ENCODE data around the gene MYADM.

The MYADM gene

DNA sequence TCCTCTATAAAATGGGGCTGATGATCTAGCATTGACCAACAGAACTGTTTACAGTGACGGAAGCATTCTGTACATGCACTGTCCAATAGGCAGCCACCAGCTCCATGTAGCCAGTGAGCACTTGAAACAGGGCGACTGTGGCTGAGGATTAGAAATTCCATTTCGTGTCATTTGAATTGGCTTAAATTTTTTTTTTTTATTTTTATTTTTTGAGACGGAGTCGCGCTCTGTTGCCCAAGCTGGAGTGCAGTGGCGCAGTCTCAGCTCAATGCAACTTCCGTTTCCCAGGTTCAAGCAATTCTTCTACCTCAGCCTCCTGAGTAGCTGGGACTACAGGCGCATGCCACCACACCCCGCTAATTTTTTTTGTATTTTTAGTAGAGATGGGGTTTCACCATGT is 17.4 kb downstream of the MYADM start:
- no peak for DNase-seq

DNA sequence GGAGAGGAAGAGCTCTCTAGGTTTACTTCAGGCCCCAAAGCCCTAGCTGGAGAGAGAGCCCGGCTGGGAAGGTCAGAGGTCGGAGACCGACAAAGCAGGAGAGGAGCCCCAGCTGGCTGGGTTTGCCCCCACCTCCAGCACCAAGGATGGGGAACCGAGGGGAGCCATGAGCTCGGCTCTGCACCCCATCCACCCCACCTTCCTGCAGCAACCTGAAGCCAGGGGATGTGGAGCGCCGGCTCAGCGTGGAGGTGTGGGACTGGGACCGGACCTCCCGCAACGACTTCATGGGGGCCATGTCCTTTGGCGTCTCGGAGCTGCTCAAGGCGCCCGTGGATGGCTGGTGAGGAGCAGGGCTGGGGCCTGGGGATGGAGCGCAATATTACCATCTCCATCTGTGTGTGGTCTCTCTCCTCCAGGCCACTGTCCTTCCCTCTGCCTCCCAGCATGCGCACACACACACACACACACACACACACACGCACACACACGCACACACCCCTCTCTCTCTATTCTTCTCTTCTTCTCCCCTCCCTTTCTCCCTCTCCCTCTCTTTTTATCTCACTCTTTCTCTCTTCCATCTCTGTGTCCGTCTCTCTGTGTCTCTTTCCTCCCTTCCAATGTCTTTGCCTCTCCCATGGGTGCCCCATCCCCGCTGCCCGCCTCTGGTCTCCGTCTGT is 24.8 kb downstream of the MYADM start:
- no peak for DNase-seq

DNA sequence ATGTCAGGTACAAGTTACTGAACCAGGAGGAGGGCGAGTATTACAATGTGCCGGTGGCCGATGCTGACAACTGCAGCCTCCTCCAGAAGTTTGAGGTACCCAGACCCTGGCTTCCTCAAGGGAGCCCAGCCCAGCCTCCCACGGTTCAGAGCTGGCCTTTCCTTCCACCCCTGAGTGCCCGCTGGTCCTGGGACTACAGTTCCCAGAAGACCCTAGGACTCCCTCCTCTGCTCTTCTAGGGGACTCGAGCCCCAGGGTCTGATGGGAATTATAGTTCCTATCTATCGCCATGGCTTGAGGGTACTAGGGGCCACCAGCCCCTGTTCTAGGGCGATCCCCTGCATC is 25.3 kb downstream of the MYADM start:
- DNase-seq = no peak

DNA sequence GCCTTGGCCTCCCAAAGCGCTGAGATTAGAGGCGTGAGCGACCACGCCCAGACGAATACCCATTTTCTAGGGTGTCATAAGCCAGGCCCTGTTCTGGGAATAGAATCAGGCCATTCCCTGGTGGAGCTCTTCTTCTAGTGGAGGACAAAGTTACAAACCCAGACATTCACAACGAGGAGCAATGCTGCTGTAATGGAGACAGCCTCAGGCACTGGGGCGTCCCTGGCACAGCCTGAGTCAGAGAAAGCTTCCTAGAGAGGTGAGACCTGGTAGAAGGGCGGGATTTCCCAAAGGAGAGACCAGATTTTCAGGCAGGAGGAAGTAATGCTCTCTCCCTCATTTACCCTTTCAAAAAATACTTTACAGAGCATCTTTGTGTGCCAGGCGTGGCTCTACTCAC is 27.0 kb downstream of the MYADM start:
- DNase-seq = no peak

DNA sequence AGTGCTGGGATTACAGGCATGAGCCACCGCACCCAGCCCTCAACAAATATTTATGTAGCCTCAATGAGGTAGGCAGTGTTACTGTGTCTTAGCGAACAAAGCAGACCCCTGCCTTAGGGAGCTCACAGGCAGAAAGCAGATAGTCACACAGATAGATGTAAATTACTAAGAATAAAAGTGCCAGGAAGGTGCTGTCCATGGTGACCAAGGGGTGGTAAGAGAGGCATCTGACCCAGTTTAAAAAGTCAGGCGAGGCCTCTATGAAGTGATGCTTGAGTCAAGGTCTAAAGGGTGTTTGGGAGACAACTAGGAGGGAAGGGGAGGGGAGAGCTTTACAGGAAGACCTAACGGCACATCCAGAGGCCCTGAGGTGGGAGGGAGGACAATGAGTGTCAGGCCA is 29.0 kb downstream of the MYADM start:
- no peak for DNase-seq

DNA sequence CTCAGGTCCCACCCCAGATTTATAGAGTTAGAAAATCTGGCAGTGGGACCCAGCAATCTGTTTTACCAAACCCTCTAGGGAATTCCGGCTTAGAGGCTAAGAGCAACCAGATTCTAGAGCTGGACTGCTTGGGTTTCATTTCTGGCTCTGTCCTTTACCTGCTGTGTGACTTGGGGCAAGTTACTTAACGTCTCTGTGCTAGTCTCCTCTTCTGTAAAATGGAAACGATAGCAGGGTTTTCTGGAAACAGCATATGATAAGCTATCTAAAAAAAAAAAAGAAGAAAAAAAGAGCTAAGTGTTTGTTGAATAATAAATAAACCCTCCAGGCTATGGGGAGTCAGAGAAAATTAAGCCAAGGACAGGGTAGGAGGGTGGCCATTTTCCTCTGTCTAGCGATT is 29.8 kb downstream of the MYADM start:
- DNase-seq = no peak

DNA sequence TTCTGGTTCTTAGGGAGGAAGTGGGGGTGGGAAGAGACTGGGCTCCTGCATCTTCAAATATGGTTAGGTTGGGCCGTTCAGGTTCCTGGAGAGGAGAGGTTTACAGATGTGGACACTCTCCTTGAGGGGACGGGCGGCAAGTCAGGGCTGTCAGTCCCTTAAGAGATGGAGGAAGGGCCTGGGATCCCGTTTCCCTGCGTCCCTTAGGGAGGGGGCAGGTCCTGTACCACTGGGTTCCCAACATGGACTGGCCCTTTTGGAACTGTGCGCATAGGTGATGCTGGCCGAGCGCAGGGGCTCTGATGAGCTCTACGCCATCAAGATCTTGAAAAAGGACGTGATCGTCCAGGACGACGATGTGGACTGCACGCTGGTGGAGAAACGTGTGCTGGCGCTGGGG is 30.5 kb downstream of the MYADM start:
- no peak for DNase-seq

DNA sequence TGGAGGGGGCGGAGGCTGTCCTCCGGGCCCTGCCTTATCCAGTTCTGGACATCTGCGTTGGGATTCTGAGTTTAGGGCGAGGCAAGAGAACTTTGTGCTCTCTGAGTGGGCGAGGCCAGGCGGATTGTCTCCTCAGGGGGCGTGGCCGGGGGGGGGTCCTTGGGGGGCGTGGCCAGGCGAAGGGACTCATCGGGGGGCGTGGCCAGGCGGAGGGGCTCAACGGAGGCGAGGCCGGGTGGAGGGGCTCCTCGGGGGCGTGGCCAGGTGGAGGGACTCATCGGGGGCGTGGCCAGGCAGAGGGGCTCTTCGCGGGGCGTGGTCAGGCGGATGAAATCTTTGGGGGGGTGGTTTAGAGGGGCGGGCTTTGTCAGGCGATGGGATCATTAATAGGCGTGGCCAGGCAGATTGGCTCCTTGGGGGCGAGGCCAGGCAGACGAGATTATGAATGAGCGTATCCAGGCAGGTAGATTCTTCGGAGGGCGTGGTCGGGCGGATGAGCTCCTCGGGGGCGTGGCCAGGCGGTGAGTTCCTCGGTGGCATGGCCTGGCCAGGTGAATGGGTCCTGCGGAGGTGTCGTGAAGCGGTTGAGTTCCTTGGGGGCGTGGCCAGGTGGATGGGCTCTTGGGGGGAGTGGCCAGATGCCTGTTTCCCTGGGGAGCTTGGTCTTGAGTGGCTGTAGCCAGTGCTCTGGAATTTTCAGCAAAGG is 31.1 kb downstream of the MYADM start:
- no peak for DNase-seq

DNA sequence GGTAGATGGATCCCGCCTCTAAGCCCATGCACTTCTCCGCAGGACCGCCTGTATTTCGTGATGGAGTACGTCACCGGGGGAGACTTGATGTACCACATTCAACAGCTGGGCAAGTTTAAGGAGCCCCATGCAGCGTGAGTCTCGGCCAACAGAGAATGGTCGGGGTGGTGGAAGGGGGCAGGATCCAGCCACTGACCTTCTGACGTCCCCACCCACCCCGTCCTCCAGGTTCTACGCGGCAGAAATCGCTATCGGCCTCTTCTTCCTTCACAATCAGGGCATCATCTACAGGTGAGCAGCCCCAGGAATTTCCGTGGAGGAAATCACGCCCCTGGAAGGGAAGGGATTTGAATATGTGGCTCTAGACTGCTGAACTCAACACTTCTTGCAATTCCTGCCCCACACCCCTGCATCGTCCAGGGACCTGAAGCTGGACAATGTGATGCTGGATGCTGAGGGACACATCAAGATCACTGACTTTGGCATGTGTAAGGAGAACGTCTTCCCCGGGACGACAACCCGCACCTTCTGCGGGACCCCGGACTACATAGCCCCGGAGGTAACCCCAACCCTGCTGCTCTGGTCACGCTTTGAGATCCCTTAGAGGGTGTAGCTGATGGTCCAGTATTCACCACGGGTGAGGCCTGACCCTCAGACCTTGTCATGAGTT is 32.6 kb downstream of the MYADM start:
- DNase-seq = no peak

DNA sequence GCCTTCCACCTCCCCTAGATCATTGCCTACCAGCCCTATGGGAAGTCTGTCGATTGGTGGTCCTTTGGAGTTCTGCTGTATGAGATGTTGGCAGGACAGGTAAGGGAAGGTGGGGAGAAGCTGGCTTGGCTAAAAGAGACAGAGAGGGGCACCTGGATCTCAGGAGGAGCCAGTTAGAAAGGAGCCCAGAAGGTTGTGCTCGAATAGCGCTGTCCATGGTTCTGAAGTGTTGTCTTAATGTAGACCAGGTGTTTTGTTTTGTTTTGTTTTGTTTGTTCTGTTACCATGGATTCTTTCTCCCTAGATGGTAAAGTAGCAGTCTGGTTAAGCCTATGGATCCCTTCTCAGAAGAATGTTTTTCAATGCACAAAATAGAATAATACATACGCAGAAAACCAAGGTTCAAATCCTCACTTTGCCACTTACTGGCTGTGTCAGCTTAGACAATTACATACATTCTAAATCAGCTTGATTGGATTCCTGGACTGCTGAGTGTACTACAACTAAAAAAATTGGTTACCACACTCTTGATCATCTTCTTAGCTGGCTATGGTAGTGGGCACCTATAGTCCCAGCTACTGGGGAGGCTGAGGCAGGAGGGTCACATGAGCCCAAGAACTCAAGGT is 35.5 kb downstream of the MYADM start:
- no peak for DNase-seq

DNA sequence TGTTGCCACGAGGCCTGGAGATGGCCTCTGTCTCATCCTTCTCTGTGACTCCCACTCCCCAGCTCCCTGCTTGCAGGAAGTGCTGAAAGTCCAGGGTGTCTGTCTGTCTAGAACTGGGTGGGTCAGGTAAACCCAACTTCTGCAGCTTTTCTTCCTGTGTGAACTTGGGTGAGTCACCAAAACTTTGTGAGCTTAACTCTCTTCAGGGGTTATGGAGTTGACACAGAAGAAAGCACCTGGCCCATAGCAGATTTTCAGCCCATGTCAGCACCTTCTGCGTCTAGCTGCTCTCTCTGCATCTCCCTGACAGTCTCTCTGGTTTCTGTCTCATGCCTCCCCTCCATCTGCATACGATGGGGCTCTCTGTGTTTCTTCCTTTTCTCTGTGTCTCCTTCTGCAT is 37.2 kb downstream of the MYADM start:
- DNase-seq = no peak

DNA sequence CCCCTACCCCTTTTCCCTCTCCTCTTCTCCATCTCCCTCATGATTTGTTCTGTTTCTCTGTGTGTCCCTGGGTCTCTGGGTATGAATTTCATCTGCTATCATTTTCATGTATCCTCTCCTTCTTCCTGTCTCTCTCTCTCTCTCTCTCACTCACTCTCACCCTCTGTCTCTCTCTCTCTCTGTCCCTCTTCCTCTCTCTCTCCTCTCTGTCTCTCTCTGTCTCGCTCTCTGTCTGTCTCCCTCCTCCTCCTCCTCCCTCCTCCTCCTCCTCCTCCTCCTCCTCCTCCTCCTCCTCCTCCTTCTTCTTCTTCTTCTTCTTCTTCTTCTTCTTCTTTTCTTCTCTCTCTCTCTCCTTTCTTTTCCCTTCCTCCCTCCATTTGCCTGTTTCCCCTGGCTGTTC is 38.1 kb downstream of the MYADM start:
- no peak for DNase-seq

DNA sequence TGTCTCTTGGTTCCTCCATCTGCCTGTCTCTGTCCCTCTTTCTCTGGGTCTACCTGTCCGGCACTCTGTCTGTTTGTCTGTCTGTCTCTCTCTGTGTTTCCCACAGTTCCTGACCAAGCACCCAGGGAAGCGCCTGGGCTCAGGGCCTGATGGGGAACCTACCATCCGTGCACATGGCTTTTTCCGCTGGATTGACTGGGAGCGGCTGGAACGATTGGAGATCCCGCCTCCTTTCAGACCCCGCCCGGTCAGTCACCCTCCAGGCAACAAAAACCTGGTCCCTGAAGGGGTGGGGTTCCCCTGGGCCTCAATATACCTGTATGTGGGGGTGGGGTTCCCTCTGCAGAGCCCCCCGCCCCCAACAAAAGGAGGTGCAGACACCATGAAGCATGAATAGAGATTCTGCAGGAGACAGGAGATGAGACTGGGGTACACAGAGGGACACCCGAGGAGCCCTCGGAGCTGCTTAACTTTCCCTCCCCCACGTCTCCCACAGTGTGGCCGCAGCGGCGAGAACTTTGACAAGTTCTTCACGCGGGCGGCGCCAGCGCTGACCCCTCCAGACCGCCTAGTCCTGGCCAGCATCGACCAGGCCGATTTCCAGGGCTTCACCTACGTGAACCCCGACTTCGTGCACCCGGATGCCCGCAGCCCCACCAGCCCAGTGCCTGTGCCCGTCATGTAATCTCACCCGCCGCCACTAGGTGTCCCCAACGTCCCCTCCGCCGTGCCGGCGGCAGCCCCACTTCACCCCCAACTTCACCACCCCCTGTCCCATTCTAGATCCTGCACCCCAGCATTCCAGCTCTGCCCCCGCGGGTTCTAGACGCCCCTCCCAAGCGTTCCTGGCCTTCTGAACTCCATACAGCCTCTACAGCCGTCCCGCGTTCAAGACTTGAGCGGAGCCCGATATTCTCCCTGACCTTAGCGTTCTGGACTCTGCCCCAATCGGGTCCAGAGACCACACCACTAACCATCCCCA is 38.8 kb downstream of the MYADM start:
- no peak for DNase-seq

DNA sequence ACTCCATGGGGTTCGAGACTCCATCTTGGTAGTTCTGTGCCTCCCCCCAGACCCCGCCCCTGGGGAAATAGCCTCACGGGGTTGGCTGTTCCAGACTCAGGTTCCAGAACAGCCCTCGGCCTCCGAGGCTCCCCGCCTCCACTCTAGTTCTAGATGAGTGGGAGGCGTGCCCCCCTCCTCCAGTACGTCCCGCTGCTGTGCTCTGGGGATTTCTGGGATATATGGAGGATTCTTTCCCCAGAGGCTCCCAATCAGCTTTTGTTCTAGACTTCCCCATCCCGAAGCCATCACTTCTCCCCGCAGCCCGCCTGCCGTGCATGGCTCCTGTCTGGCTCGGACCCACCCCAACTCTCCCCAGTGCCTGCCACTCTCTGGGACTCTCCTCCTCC is 39.5 kb downstream of the MYADM start:
- DNase-seq = no peak

DNA sequence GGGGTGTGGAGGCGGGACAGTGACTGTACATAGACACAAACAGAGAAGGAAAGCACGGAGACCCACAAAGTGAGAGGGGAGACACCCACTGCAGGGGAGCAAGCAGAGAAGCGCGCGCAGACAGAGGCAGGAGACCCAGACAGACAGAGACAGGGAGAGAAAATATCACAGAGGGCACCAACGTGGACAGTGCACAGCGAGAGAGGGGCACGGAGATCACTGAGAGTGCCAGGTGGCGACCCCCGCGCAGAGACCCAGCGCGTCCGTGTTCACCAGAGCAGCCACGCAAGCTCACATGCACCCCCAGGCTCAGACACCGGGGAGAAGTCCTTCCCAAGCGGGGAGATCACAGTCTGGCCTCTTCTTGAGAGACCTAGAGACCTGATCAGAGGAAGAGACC is 40.0 kb downstream of the MYADM start:
- no peak for DNase-seq

DNA sequence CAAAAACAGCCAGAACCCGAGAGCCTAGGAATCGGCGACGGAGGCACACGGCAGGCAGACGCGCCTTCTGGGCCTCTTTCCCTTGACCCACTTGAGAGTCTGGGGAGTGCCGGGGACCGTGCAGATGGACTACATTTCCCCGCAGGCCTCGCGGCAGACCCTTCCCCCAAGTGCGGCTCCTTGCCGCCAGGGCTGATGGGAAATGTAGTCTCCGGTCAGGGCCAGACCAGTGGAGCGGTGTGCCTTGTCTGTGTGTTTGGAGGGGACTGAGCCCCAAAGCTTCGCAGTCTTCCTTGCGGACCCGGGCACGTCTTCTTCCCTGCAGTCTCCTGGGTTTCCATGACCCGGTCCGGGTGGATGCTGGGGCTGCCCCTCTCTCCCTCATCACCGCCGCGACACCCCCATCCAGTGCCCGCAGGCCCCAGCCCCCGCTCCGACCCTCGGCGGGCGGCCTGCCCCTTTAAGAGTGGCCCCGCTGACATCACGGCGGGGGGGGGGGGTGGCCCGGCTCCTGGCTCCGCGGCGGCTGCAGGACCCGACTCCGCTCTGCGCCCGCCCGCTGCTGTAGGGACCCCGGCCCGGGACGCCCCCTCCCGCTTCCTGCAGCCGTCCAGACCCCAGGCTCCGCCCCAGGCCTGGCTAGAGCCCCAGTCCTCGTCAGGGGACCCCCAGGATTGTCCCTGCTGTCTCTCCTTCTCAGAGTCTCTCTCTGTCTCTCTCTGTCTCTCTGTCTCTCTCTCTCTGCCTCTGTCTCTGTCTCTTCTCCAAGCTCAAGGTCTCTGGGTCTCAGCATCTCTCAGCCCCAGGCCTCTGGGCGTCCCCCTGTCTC is 40.6 kb downstream of the MYADM start:
- no peak for DNase-seq

DNA sequence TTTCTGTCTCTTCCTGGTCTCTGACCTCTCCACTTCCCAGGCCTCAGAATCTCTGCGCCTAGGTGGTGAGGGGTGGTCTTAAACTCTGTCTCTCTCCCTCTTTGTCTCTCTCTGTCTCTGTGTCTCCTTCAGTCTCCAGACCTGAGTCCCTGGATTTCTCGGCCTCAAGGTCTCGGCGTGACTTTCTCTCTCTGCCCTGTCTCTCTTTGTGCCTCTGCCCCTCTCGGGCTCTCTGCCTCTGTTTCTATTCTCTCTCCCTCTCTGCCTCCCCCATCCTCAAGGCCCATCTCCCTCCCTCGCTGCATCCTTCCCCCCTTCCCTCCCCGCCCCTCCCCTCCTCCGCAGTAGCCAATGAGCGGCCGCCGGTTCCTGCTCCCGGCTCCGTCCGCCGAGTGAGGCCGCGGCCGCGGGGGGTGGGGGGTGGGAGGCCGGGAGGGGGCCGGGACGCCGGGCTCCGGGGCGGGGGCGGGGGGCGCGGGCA is 41.3 kb downstream of the MYADM start, which contains the start of gene CACNG7:
Gene CACNG7 (plus strand): TSS at position 344 of the 481 bp plus-strand sequence. CDS start 3,554 bp downstream, outside the sequence.
- no peak for DNase-seq

DNA sequence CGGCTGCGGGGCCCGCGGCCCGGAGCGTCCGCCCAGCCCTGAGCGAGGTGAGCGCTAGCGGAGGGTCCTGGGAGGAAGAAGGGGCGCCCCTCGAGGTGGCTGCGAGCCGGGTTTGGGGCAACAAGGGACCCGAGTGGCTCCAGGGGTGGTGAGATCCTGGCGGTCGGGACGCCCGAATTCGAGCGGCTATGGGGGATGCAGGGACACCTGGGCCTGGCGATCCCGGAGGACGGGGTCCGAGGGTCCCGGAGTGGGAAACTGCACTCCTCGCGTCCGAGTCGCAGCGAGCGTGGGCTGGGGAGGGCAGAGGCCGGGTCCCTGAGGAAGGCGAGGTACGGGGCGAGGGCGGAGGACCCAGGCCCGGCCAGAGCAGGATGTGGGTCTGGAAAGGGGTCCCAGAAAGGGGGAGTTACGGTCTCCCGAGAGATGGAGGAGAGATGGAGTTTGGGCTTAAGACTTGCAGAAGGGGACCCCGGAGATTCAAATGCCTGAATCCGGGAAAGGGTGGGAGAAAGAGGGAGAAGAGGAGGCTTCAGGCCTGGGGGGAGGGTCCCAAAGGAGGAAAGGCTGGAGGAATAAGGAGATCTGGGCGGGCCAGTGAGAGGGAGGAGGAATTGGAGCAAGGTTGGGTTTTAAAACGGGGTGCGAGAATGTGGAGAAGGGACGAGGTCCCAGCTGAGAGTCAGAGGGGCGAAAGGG is 41.9 kb downstream of the MYADM start:
- no peak for DNase-seq

DNA sequence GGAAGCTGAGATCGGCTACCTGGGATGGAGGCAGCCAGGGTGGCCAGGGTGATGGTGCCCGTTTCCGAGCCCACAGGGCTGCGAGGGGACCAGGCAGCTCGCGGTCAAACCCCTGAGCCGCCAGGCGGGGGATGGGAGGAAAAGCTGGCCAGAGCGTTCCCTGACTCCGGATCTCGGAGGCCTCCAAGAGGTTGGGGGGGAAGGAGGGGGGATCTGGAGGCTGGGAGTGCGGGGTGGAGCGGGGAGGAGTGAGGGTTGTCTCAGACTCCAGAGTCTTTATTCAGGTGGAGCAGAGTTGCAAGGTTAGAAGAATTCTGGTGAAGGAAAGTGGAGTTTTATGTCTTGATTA is 42.5 kb downstream of the MYADM start:
- DNase-seq = no peak

DNA sequence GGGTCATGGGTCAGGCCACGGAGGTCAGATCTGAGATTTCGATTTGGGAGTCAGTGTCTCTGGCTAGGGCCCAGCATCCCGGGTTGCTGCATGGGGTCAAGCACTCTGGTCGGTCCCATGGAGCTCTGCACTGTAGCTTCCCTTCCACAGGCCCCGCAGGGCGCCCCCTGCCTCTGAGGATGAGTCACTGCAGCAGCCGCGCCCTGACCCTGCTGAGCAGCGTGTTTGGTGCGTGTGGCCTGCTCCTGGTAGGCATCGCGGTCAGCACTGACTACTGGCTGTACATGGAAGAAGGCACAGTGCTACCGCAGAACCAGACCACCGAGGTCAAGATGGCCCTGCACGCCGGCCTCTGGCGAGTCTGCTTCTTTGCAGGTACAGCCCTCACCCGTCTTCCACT is 45.0 kb downstream of the MYADM start:
- no peak for DNase-seq

DNA sequence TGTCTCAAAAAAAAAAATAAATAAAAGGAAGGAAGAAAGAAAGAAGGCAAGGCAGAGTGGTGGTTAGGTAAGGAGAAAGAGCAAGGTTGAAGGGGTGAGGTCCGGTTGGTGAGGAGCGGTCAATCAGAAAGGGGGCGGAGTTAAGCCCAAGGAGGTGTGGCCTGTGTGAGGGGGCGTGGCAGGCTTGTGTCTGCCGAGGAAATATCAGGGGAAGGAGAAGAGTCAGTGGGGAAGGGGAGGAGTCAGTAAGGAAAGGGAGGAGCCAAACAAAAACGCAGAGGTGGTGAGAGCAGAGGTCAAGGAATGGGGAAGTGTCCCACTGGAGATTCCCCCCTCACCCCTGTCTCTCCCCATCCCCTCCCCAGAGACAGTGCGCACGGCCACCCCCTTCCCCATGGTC is 47.3 kb downstream of the MYADM start:
- no peak for DNase-seq
